Raji (cell line): ENCODE measurements around the gene SIDT2.

Source experiments
- POLR2A ChIP-seq: IDR thresholded peaks from 2 replicates; pipeline ENCODE4 v1.6.1; 2011; ENCODE audit warnings: low read depth, low read length, control low read depth; ENCODE audit not compliant: insufficient read depth

Gene SIDT2

GRCh38 chr11:117178210-117179034, at the start of gene SIDT2:
TSS of gene SIDT2 (plus strand) at chr11:117178743. CDS start at chr11:117179264, 521 bp downstream.
- TF ChIP-seq POLR2A: peak; percentile 74

- no peak for TF ChIP-seq POLR2A
Observed at GRCh38 chr11:117130879-117131278, 47.7 kb upstream of the SIDT2 start.

GRCh38 chr11:117134431-117134830, 44.1 kb upstream of the SIDT2 start:
- TF ChIP-seq POLR2A: no peak

GRCh38 chr11:117143390-117143789, 35.2 kb upstream of the SIDT2 start:
- TF ChIP-seq POLR2A: no peak

GRCh38 chr11:117143871-117144476, 34.6 kb upstream of the SIDT2 start, which contains the start of gene PAFAH1B2:
TSS of gene PAFAH1B2 (plus strand) at chr11:117144287. CDS start at chr11:117152448, 8,161 bp downstream.
- TF ChIP-seq POLR2A: peak; percentile 97

GRCh38 chr11:117144477-117145392, 33.8 kb upstream of the SIDT2 start:
- TF ChIP-seq POLR2A: no peak

GRCh38 chr11:117145393-117145761, 33.2 kb upstream of the SIDT2 start:
- no peak for TF ChIP-seq POLR2A

- no peak for TF ChIP-seq POLR2A
Observed at GRCh38 chr11:117146521-117146920, 32.0 kb upstream of the SIDT2 start.

GRCh38 chr11:117152066-117152465, 26.5 kb upstream of the SIDT2 start:
- TF ChIP-seq POLR2A: no peak

GRCh38 chr11:117154468-117154867, 24.1 kb upstream of the SIDT2 start:
- TF ChIP-seq POLR2A: no peak

- TF ChIP-seq POLR2A: no peak
Observed at GRCh38 chr11:117157507-117157906, 21.0 kb upstream of the SIDT2 start.

- no peak for TF ChIP-seq POLR2A
Observed at GRCh38 chr11:117159892-117160291, 18.7 kb upstream of the SIDT2 start.

- no peak for TF ChIP-seq POLR2A
Observed at GRCh38 chr11:117160826-117161225, 17.7 kb upstream of the SIDT2 start.

GRCh38 chr11:117166491-117166890, 12.1 kb upstream of the SIDT2 start:
- TF ChIP-seq POLR2A: no peak

- TF ChIP-seq POLR2A: no peak
Observed at GRCh38 chr11:117169736-117170135, 8.8 kb upstream of the SIDT2 start.
